Measurements from ENCODE around the gene NPAS2. TPM values are rescaled to one million over a fixed set of nuclear protein-coding genes. Genes with fewer than 3 reads are reported as not detected.

Gene NPAS2
- total RNA-seq, 1 donor from 2014 or later = 39.4 TPM

- peak overlapping the region; percentile 75 for H2AFZ ChIP-seq (replicated peaks)
- no peaks in the 10 kb centered on the region for H3K36me3 ChIP-seq
- no peak overlapping the region for H3K9ac ChIP-seq
- H3K4me1 ChIP-seq = peaks cover 20% of the 10 kb centered on the region
- H4K20me1 ChIP-seq (ENCODE audit: low read depth) = peaks cover 9% of the 10 kb centered on the region
- H3F3A ChIP-seq (ENCODE audit: low read depth) = peaks cover 15% of the 10 kb centered on the region
- Mint-ChIP-seq H3K27ac (no peak overlapping the region), H3K36me3 (no peaks in the 10 kb centered on the region), H3K4me3 (peak overlapping the region; percentile 78), H3K9me3 (no peaks in the 10 kb centered on the region), H3K4me1 (peaks cover 18% of the 10 kb centered on the region), H3K27me3 (ENCODE audit: insufficient read depth, low read depth) (peaks cover 34% of the 10 kb centered on the region)
- no peak for DNase-seq (ENCODE audit: low spot score)
- no peaks in the 10 kb centered on the region for H3K79me2 ChIP-seq (ENCODE audit: low read depth)
- peak overlapping the region; percentile 63 for H3K4me3 ChIP-seq
- H3K9me3 ChIP-seq (ENCODE audit: low read depth) = no peaks in the 10 kb centered on the region
- H3K27ac ChIP-seq = no peak overlapping the region
- H3K4me2 ChIP-seq = peak overlapping the region; percentile 92
- TF ChIP-seq EZH2phosphoT487 (IDR thresholded peaks at IDR 0.05) = peak; percentile 8
- no peak for TF ChIP-seq EZH2 (IDR thresholded peaks at IDR 0.05)
- TF ChIP-seq CTCF (IDR thresholded peaks at IDR 0.05) = no peak
- H3K27me3 ChIP-seq = peaks cover 68% of the 10 kb centered on the region
Observed at GRCh38 chr2:100818003-100818605, 1.8 kb upstream of the NPAS2 start.

- H3K9me3 ChIP-seq (ENCODE audit: low read depth) = no peaks in the 10 kb centered on the region
- H3K4me1 ChIP-seq = peaks cover 20% of the 10 kb centered on the region
- H3K4me3 Mint-ChIP-seq = peak overlapping the region; percentile 85
- peaks cover 34% of the 10 kb centered on the region for H3K27me3 Mint-ChIP-seq (ENCODE audit: insufficient read depth, low read depth)
- no peak overlapping the region for H3K9ac ChIP-seq
- H3K9me3 Mint-ChIP-seq = no peaks in the 10 kb centered on the region
- H3K4me1 Mint-ChIP-seq = peaks cover 18% of the 10 kb centered on the region
- H3K4me2 ChIP-seq = peak overlapping the region; percentile 92
- peak overlapping the region; percentile 63 for H3K4me3 ChIP-seq
- no peaks in the 10 kb centered on the region for H3K36me3 Mint-ChIP-seq
- peak overlapping the region; percentile 75 for H2AFZ ChIP-seq (replicated peaks)
- H3K27ac ChIP-seq = no peak overlapping the region
- no peak overlapping the region for H3K27ac Mint-ChIP-seq
- TF ChIP-seq CTCF (IDR thresholded peaks at IDR 0.05) (peak; percentile 59), EZH2phosphoT487 (IDR thresholded peaks at IDR 0.05) (peak; percentile 46), EZH2 (IDR thresholded peaks at IDR 0.05) (peak; percentile 77)
- H3K79me2 ChIP-seq (ENCODE audit: low read depth) = no peaks in the 10 kb centered on the region
- H3F3A ChIP-seq (ENCODE audit: low read depth) = peaks cover 15% of the 10 kb centered on the region
- H4K20me1 ChIP-seq (ENCODE audit: low read depth) = peaks cover 9% of the 10 kb centered on the region
- H3K27me3 ChIP-seq = peaks cover 75% of the 10 kb centered on the region
- H3K36me3 ChIP-seq = no peaks in the 10 kb centered on the region
- peak; percentile 83 for DNase-seq (ENCODE audit: low spot score)
Observed at GRCh38 chr2:100818606-100819369, 1.2 kb upstream of the NPAS2 start.

- Mint-ChIP-seq H3K9me3 (no peaks in the 10 kb centered on the region), H3K36me3 (no peaks in the 10 kb centered on the region), H3K27me3 (ENCODE audit: insufficient read depth, low read depth) (peaks cover 34% of the 10 kb centered on the region), H3K4me1 (peaks cover 18% of the 10 kb centered on the region), H3K27ac (no peak overlapping the region), H3K4me3 (no peak overlapping the region)
- H4K20me1 ChIP-seq (ENCODE audit: low read depth) = peaks cover 9% of the 10 kb centered on the region
- H3K9me3 ChIP-seq (ENCODE audit: low read depth) = no peaks in the 10 kb centered on the region
- H3K4me3 ChIP-seq = peak overlapping the region; percentile 63
- peaks cover 20% of the 10 kb centered on the region for H3K4me1 ChIP-seq
- no peak overlapping the region for H3K27ac ChIP-seq
- H3K4me2 ChIP-seq = peak overlapping the region; percentile 92
- TF ChIP-seq EZH2 (IDR thresholded peaks at IDR 0.05) = no peak
- no peak for TF ChIP-seq EZH2phosphoT487 (IDR thresholded peaks at IDR 0.05)
- no peak for TF ChIP-seq CTCF (IDR thresholded peaks at IDR 0.05)
- peaks cover 79% of the 10 kb centered on the region for H3K27me3 ChIP-seq
- H3K36me3 ChIP-seq = no peaks in the 10 kb centered on the region
- H3K79me2 ChIP-seq (ENCODE audit: low read depth) = no peaks in the 10 kb centered on the region
- peak overlapping the region; percentile 83 for H2AFZ ChIP-seq (replicated peaks)
- no peak for DNase-seq (ENCODE audit: low spot score)
- no peak overlapping the region for H3K9ac ChIP-seq
- peaks cover 15% of the 10 kb centered on the region for H3F3A ChIP-seq (ENCODE audit: low read depth)
Observed at GRCh38 chr2:100820273-100820522, 259 bp downstream of the NPAS2 start.
